GM23248 (cell line): ENCODE data around the gene NKAIN2. TPM values are rescaled to one million over a fixed set of nuclear protein-coding genes. Genes with fewer than 3 reads are reported as not detected.

ENCODE experiments used
- DNase-seq: peaks from one replicate; pipeline ENCODE4 v3.0.0-alpha.2; 2015
- H2AFZ ChIP-seq: fragments of 200-600 bp; sonication (generic); 2 replicates; pipeline ENCODE4 v1.6.1; 2016; ENCODE audit warnings: antibody characterized with exemption
- H3F3A ChIP-seq: fragments of 200-600 bp; sonication (generic); 2 replicates; pipeline ENCODE4 v1.6.1; 2016; ENCODE audit warnings: mild to moderate bottlenecking, antibody characterized with exemption, mixed run types; ENCODE audit not compliant: insufficient read depth
- H3K27ac ChIP-seq: fragments of 200-600 bp; sonication (generic); 2 replicates; pipeline ENCODE4 v1.5.1; 2016; ENCODE audit warnings: mild to moderate bottlenecking
- H3K27me3 ChIP-seq: fragments of 200-600 bp; sonication (generic); replicated peaks from 2 replicates; pipeline ENCODE4 v1.6.1; 2016; ENCODE audit warnings: mild to moderate bottlenecking; ENCODE audit not compliant: insufficient read depth
- H3K36me3 ChIP-seq: fragments of 200-600 bp; sonication (generic); 2 replicates; pipeline ENCODE4 v1.6.1; 2016; ENCODE audit warnings: low read depth, mild to moderate bottlenecking
- H3K4me1 ChIP-seq: fragments of 200-600 bp; sonication (generic); 2 replicates; pipeline ENCODE4 v1.6.1; 2016; ENCODE audit warnings: mild to moderate bottlenecking; ENCODE audit not compliant: insufficient read depth
- H3K4me2 ChIP-seq: fragments of 200-600 bp; sonication (generic); one replicate; pipeline ENCODE4 v1.6.1; 2016; ENCODE audit warnings: mild to moderate bottlenecking; ENCODE audit not compliant: unreplicated experiment
- H3K4me3 ChIP-seq: fragments of 200-600 bp; sonication (generic); 2 replicates; pipeline ENCODE4 v1.5.1; 2016; ENCODE audit warnings: mild to moderate bottlenecking
- H3K79me2 ChIP-seq: fragments of 200-600 bp; sonication (generic); 2 replicates; pipeline ENCODE4 v1.6.1; 2016; ENCODE audit warnings: mild to moderate bottlenecking; ENCODE audit not compliant: insufficient read depth
- H3K9ac ChIP-seq: fragments of 200-600 bp; sonication (generic); 2 replicates; pipeline ENCODE4 v1.6.1; 2016; ENCODE audit warnings: mild to moderate bottlenecking
- H3K9me2 ChIP-seq: fragments of 200-600 bp; sonication (generic); 2 replicates; pipeline ENCODE4 v1.6.1; 2016; ENCODE audit warnings: mixed run types, mild to moderate bottlenecking, moderate library complexity; ENCODE audit not compliant: insufficient read depth
- H3K9me3 ChIP-seq: fragments of 200-600 bp; sonication (generic); one replicate; pipeline ENCODE4 v1.6.1; 2017; ENCODE audit warnings: low read depth
- H4K20me1 ChIP-seq: fragments of 200-600 bp; sonication (generic); 2 replicates; pipeline ENCODE4 v1.6.0; 2016; ENCODE audit not compliant: insufficient read depth
- EZH2 ChIP-seq: fragments of 200-600 bp; sonication (generic); IDR thresholded peaks from 2 replicates; pipeline ENCODE4 v1.6.1; 2018; ENCODE audit warnings: antibody characterized with exemption, mild to moderate bottlenecking; ENCODE audit not compliant: insufficient read depth, poor library complexity, severe bottlenecking
- EZH2phosphoT487 ChIP-seq: fragments of 200-600 bp; sonication (generic); IDR thresholded peaks from 2 replicates; pipeline ENCODE4 v1.6.1; 2018; ENCODE audit warnings: antibody characterized with exemption, moderate library complexity, mild to moderate bottlenecking, low read depth; ENCODE audit not compliant: insufficient read depth
- WGBS, 2 experiments: methylation state at CpG; one replicate each; pipeline ENCODE4 v1.1.6; 2015 to 2017; ENCODE audit warnings: low lambda C conversion rate in 2 of 2, low coverage in 1 of 2; ENCODE audit errors: missing lambda C conversion rate in 2 of 2; 5-methylcytosine and 5-hydroxymethylcytosine counted together
- in situ Hi-C: fragments of 300-500 bp; cut with MboI; formaldehyde crosslinking; loops from 2 replicates; pipeline ENCODE4 v1.15.0; 2020
- polyA plus RNA-seq: library from polyadenylated mRNA; unstranded; fragments of >200 nt; fragmentation: Nextera tagmentation; extraction: Ambion mirVana; gene quantifications from 2 replicates; pipeline ENCODE4 v1.2.1, GENCODE V29; 2016
- total RNA-seq: library from RNA; depleted of rRNA; stranded (reverse); fragments of >200 nt; shearing (Covaris generic); gene quantifications from 2 replicates; pipeline ENCODE4 v1.2.3, GENCODE V29; 2014

Gene NKAIN2
- total and polyA plus RNA-seq, 2 experiments from 2014 or later, result not detected

GRCh38 chr6:124783344-124783743 lies 979.7 kb downstream of the NKAIN2 start:
- Histone ChIP-seq H3K4me1 (no peaks in the 10 kb centered on the region), H3K36me3 (no peaks in the 10 kb centered on the region), H3F3A (no peaks in the 10 kb centered on the region), H3K9me3 (no peaks in the 10 kb centered on the region), H3K4me3 (no peak overlapping the region), H4K20me1 (no peaks in the 10 kb centered on the region), H3K9me2 (no peaks in the 10 kb centered on the region; the same call in 1 of the 2 replicates), H3K9ac (no peak overlapping the region), H3K27me3 (no peaks in the 10 kb centered on the region), H2AFZ (no peak overlapping the region), H3K79me2 (no peaks in the 10 kb centered on the region), H3K27ac (no peak overlapping the region), H3K4me2 (no peak overlapping the region)
- TF ChIP-seq EZH2 (no peak), EZH2phosphoT487 (no peak)
- DNase-seq, result no peak
- 80 to 100% methylated on average over 1 of the region's 1 CpG for WGBS, 2 experiments
- in situ Hi-C loops, result no loop called here

GRCh38 chr6:124791156-124791555 lies 987.5 kb downstream of the NKAIN2 start:
- in situ Hi-C loops, result no loop called here
- Histone ChIP-seq H3K4me1 (no peaks in the 10 kb centered on the region), H4K20me1 (no peaks in the 10 kb centered on the region), H2AFZ (no peak overlapping the region), H3K9me3 (no peaks in the 10 kb centered on the region), H3K36me3 (no peaks in the 10 kb centered on the region), H3K79me2 (no peaks in the 10 kb centered on the region), H3K9ac (no peak overlapping the region), H3K9me2 (no peaks in the 10 kb centered on the region), H3K27me3 (no peaks in the 10 kb centered on the region), H3K4me3 (no peak overlapping the region), H3F3A (no peaks in the 10 kb centered on the region), H3K27ac (no peak overlapping the region), H3K4me2 (no peak overlapping the region)
- no peak for TF ChIP-seq EZH2
- TF ChIP-seq EZH2phosphoT487, result no peak
- 15 to 19% methylated on average over 2 of the region's 2 CpGs for WGBS, 2 experiments
- no peak for DNase-seq

- Histone ChIP-seq H4K20me1 (no peaks in the 10 kb centered on the region), H3K9me2 (no peaks in the 10 kb centered on the region), H3K79me2 (no peaks in the 10 kb centered on the region), H3K4me1 (no peaks in the 10 kb centered on the region), H2AFZ (no peak overlapping the region), H3K27me3 (no peaks in the 10 kb centered on the region), H3K4me3 (no peak overlapping the region), H3K9me3 (no peaks in the 10 kb centered on the region), H3F3A (no peaks in the 10 kb centered on the region), H3K4me2 (no peak overlapping the region), H3K9ac (no peak overlapping the region), H3K36me3 (no peaks in the 10 kb centered on the region), H3K27ac (no peak overlapping the region)
- WGBS, 2 experiments, result 34 to 40% methylated on average over 2 of the region's 2 CpGs
- in situ Hi-C loops, result no loop called here
- DNase-seq, result no peak
- TF ChIP-seq EZH2phosphoT487, result no peak
- TF ChIP-seq EZH2, result no peak
Observed at GRCh38 chr6:124792386-124792785, 988.7 kb downstream of the NKAIN2 start.

GRCh38 chr6:124793398-124793797 lies 989.7 kb downstream of the NKAIN2 start:
- H3K27ac ChIP-seq, result no peak overlapping the region
- no peaks in the 10 kb centered on the region for H3K4me1 ChIP-seq
- no peaks in the 10 kb centered on the region for H3F3A ChIP-seq
- in situ Hi-C loops, result no loop called here
- no peaks in the 10 kb centered on the region for H4K20me1 ChIP-seq
- TF ChIP-seq EZH2 (no peak), EZH2phosphoT487 (no peak)
- no peak overlapping the region for H3K4me2 ChIP-seq
- no peaks in the 10 kb centered on the region for H3K27me3 ChIP-seq
- H2AFZ ChIP-seq, result no peak overlapping the region
- no peak for DNase-seq
- no peak overlapping the region for H3K9ac ChIP-seq
- H3K9me2 ChIP-seq, result no peaks in the 10 kb centered on the region
- no peaks in the 10 kb centered on the region for H3K79me2 ChIP-seq
- no peak overlapping the region for H3K4me3 ChIP-seq
- no peaks in the 10 kb centered on the region for H3K36me3 ChIP-seq
- H3K9me3 ChIP-seq, result no peaks in the 10 kb centered on the region

- H3K27ac ChIP-seq, result no peak overlapping the region
- no peak overlapping the region for H3K4me2 ChIP-seq
- H3K4me1 ChIP-seq, result no peaks in the 10 kb centered on the region
- H3K27me3 ChIP-seq, result no peaks in the 10 kb centered on the region
- H3K36me3 ChIP-seq, result no peaks in the 10 kb centered on the region
- in situ Hi-C loops, result no loop called here
- H3K9me2 ChIP-seq, result no peaks in the 10 kb centered on the region
- no peak overlapping the region for H3K9ac ChIP-seq
- peak; percentile 25 for DNase-seq
- no peaks in the 10 kb centered on the region for H4K20me1 ChIP-seq
- H3K9me3 ChIP-seq, result no peaks in the 10 kb centered on the region
- H3K79me2 ChIP-seq, result no peaks in the 10 kb centered on the region
- no peak overlapping the region for H2AFZ ChIP-seq
- H3F3A ChIP-seq, result no peaks in the 10 kb centered on the region
- WGBS, 2 experiments, result 61 to 65% methylated on average over 4 of the region's 4 CpGs
- no peak overlapping the region for H3K4me3 ChIP-seq
- TF ChIP-seq EZH2phosphoT487 (no peak), EZH2 (no peak)
Observed at GRCh38 chr6:124795643-124796463, 992.2 kb downstream of the NKAIN2 start.
